Neural cell (in vitro differentiated cells): Measurements from ENCODE around the gene KLHDC9. TPM values are rescaled to one million over a fixed set of nuclear protein-coding genes. Genes with fewer than 3 reads are reported as not detected.
A peak's percentile ranks its signal among the peaks of the same experiment; 100 is the strongest.

ENCODE experiments used
- H2AFZ ChIP-seq: fragments of 200-600, 300-800 bp; sonication (generic), shearing (Covaris generic); 2 replicates; pipeline ENCODE4 v1.6.0; 2014; ENCODE audit warnings: low read depth, mild to moderate bottlenecking, antibody characterized with exemption, low read length, moderate library complexity
- H3F3A ChIP-seq: fragments of 200-600 bp; shearing (Covaris generic); 2 replicates; pipeline ENCODE4 v1.6.1; 2016; ENCODE audit warnings: mild to moderate bottlenecking, moderate library complexity, mixed read lengths, antibody characterized with exemption, low read length; ENCODE audit not compliant: insufficient read depth, poor library complexity, severe bottlenecking
- H3K27ac ChIP-seq: fragments of 200-600, 300-800 bp; sonication (generic), shearing (Covaris generic); 2 replicates; pipeline ENCODE4 v1.5.1; 2014; ENCODE audit warnings: mild to moderate bottlenecking, low read length, moderate library complexity
- H3K27me3 ChIP-seq: fragments of 300-800, 200-600 bp; sonication (generic), shearing (Covaris generic); 2 replicates; pipeline ENCODE4 v1.6.0; 2014; ENCODE audit warnings: mild to moderate bottlenecking, low read depth, low read length, moderate library complexity; ENCODE audit not compliant: insufficient read depth
- H3K36me3 ChIP-seq: fragments of 300-800, 200-600 bp; sonication (generic), shearing (Covaris generic); 2 replicates; pipeline ENCODE4 v1.5.1; 2014; ENCODE audit warnings: mild to moderate bottlenecking, antibody characterized with exemption, low read length, moderate library complexity; ENCODE audit not compliant: insufficient read depth
- H3K4me2 ChIP-seq: fragments of 300-800, 200-600 bp; sonication (generic), shearing (Covaris generic); 2 replicates; pipeline ENCODE4 v1.6.0; 2014; ENCODE audit warnings: mild to moderate bottlenecking, low read length
- H3K4me3 ChIP-seq: fragments of 300-800, 200-600 bp; sonication (generic), shearing (Covaris generic); 2 replicates; pipeline ENCODE4 v1.5.1; 2014; ENCODE audit warnings: mild to moderate bottlenecking, low read length, moderate library complexity
- H3K79me2 ChIP-seq: fragments of 200-600 bp; shearing (Covaris generic); replicated peaks from 2 replicates; pipeline ENCODE4 v1.6.0; 2014; ENCODE audit warnings: mild to moderate bottlenecking, low read length, moderate library complexity; ENCODE audit not compliant: insufficient read depth
- H3K9ac ChIP-seq: fragments of 300-800, 200-600 bp; sonication (generic), shearing (Covaris generic); 2 replicates; pipeline ENCODE4 v1.6.1; 2016; ENCODE audit warnings: mild to moderate bottlenecking, low read length, mixed read lengths
- H3K9me2 ChIP-seq: fragments of 200-600 bp; shearing (Covaris generic); 2 replicates; pipeline ENCODE4 v1.6.1; 2016; ENCODE audit warnings: mild to moderate bottlenecking, low read length, mixed read lengths; ENCODE audit not compliant: insufficient read depth
- H3K9me3 ChIP-seq: fragments of 200-600, 300-800 bp; sonication (generic), shearing (Covaris generic); 2 replicates; pipeline ENCODE4 v1.6.1; 2016; ENCODE audit warnings: mild to moderate bottlenecking, mixed run types, low read length, moderate library complexity, mixed read lengths
- H4K20me1 ChIP-seq: fragments of 200-600 bp; shearing (Covaris generic); 2 replicates; pipeline ENCODE4 v1.6.1; 2016; ENCODE audit warnings: mild to moderate bottlenecking, mixed run types; ENCODE audit not compliant: insufficient read depth
- EP300 ChIP-seq: fragments of 450-650 bp; conservative IDR thresholded peaks from 2 replicates; pipeline ENCODE4 v1.6.1; 2014; ENCODE audit warnings: antibody characterized with exemption, mild to moderate bottlenecking, moderate library complexity; ENCODE audit not compliant: poor library complexity, severe bottlenecking
- EZH2 ChIP-seq: fragments of 200-600, 300-800 bp; shearing (Covaris generic), sonication (generic); IDR thresholded peaks from 2 replicates; pipeline ENCODE4 v1.6.1; 2014; ENCODE audit warnings: antibody characterized with exemption, low read length, borderline replicate concordance, mild to moderate bottlenecking; ENCODE audit not compliant: insufficient read depth, poor library complexity, severe bottlenecking
- MXI1 ChIP-seq: fragments of 450-650 bp; conservative IDR thresholded peaks from 2 replicates; pipeline ENCODE4 v1.6.1; 2014; ENCODE audit warnings: antibody characterized with exemption, mild to moderate bottlenecking; ENCODE audit not compliant: poor library complexity, severe bottlenecking
- POLR2AphosphoS5 ChIP-seq: IDR thresholded peaks from 2 replicates; pipeline ENCODE4 v1.6.1; 2012
- RAD21 ChIP-seq: fragments of 450-650 bp; conservative IDR thresholded peaks from 2 replicates; pipeline ENCODE4 v1.6.1; 2014; ENCODE audit warnings: antibody characterized with exemption, mild to moderate bottlenecking, moderate library complexity
- REST ChIP-seq: IDR thresholded peaks from 2 replicates; pipeline ENCODE4 v1.6.1; 2012; ENCODE audit warnings: borderline replicate concordance
- SMC3 ChIP-seq: fragments of 450-650 bp; conservative IDR thresholded peaks from 2 replicates; pipeline ENCODE4 v1.6.1; 2014; ENCODE audit warnings: antibody characterized with exemption, mild to moderate bottlenecking, moderate library complexity; ENCODE audit not compliant: poor library complexity
- TAF1 ChIP-seq: IDR thresholded peaks from 2 replicates; pipeline ENCODE4 v1.6.1; 2012; ENCODE audit warnings: low read depth
- polyA plus RNA-seq: library from polyadenylated mRNA; depleted of rRNA; stranded (reverse); fragments of >200 nt; gene quantifications from 2 replicates; pipeline ENCODE4 v1.2.3, GENCODE V29; 2014
- TF ChIP-seq, protein P1 (sequence below): fragments of 450-650 bp; IDR thresholded peaks from 2 replicates; pipeline ENCODE4 v1.5.1; 2014; ENCODE audit warnings: antibody characterized with exemption, mild to moderate bottlenecking, moderate library complexity; ENCODE audit not compliant: poor library complexity, severe bottlenecking

Gene KLHDC9
- polyA plus RNA-seq, 1 donor from 2014 or later, result 78.1 TPM

DNA sequence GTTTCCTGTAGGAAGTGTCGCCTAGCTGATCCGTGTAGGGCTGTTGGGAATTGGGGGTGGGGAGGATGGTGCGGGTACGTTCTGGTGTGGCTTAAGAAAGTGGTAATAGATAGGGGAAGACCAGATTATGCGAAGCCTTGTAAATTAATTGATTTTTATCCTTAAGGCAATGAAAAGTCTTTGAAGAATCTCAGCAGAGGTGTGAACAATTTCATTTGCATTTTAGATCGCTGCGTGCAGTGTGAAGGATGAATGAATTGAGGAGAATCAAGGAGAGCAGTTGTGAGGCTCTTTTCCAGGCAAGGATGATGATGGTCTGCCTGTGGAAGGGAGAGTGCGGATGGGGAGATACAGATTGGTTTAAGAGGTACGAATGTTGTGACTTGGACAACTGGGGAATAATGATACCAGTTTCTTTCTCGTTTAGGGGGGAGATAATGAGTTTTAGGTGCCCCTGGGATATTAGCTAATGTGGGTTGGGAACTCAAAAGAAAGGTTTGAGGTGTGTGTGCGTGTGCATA, 35.1 kb downstream of the KLHDC9 start:
- H3K9ac ChIP-seq, result peak overlapping the region; percentile 81
- peaks cover 25% of the 10 kb centered on the region for H3K79me2 ChIP-seq
- H3K36me3 ChIP-seq, result no peaks in the 10 kb centered on the region

DNA sequence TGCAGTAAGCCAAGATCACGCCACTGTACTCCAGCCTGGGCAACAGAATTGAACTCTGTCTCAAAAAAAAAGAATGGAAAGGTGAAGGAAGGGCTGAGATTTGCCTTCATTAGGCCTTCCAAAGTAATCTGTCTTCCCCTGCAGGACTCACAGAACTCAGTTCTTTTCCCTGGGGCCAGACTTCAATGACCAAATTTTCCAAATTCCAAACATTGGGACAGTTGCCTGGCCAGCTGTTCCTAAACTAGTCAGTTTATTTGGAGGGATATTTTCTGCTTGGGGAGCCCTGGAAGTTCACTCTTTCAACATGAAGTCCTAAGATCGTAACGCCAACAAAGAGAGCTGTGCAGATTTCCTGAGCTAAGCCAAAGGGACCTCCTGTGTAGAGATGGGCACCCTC, 39.7 kb downstream of the KLHDC9 start:
- no peak overlapping the region for H3K4me2 ChIP-seq
- TF ChIP-seq TAF1 (no peak), EZH2 (no peak), SMC3 (no peak), REST (no peak), MXI1 (no peak), EP300 (no peak), RAD21 (no peak), POLR2AphosphoS5 (no peak)
- TF ChIP-seq, protein P1, sequence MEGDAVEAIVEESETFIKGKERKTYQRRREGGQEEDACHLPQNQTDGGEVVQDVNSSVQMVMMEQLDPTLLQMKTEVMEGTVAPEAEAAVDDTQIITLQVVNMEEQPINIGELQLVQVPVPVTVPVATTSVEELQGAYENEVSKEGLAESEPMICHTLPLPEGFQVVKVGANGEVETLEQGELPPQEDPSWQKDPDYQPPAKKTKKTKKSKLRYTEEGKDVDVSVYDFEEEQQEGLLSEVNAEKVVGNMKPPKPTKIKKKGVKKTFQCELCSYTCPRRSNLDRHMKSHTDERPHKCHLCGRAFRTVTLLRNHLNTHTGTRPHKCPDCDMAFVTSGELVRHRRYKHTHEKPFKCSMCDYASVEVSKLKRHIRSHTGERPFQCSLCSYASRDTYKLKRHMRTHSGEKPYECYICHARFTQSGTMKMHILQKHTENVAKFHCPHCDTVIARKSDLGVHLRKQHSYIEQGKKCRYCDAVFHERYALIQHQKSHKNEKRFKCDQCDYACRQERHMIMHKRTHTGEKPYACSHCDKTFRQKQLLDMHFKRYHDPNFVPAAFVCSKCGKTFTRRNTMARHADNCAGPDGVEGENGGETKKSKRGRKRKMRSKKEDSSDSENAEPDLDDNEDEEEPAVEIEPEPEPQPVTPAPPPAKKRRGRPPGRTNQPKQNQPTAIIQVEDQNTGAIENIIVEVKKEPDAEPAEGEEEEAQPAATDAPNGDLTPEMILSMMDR, result no peak
- H3K36me3 ChIP-seq, result no peaks in the 10 kb centered on the region
- H4K20me1 ChIP-seq, result no peaks in the 10 kb centered on the region
- H3K9ac ChIP-seq, result no peak overlapping the region
- H3K9me2 ChIP-seq, result no peaks in the 10 kb centered on the region
- H3K9me3 ChIP-seq, result no peaks in the 10 kb centered on the region
- no peaks in the 10 kb centered on the region for H3F3A ChIP-seq
- no peak overlapping the region for H3K27ac ChIP-seq
- no peak overlapping the region for H3K4me3 ChIP-seq
- H3K79me2 ChIP-seq, result no peaks in the 10 kb centered on the region
- H2AFZ ChIP-seq, result no peak overlapping the region
- no peaks in the 10 kb centered on the region for H3K27me3 ChIP-seq

More for the DNA sequence above, 35.1 kb downstream of the KLHDC9 start:
- H2AFZ ChIP-seq, result peak overlapping the region; percentile 65
- no peaks in the 10 kb centered on the region for H4K20me1 ChIP-seq
- no peaks in the 10 kb centered on the region for H3K27me3 ChIP-seq
- H3K4me2 ChIP-seq, result peak overlapping the region; percentile 79
- no peaks in the 10 kb centered on the region for H3F3A ChIP-seq
- peak; percentile 56 for TF ChIP-seq TAF1
- no peak for TF ChIP-seq MXI1
- peak; percentile 40 for TF ChIP-seq SMC3
- TF ChIP-seq, protein P1, result no peak
- peak; percentile 12 for TF ChIP-seq REST
- peak; percentile 84 for TF ChIP-seq POLR2AphosphoS5
- TF ChIP-seq RAD21, result peak; percentile 30
- H3K27ac ChIP-seq, result peak overlapping the region; percentile 95
- H3K9me3 ChIP-seq, result no peaks in the 10 kb centered on the region
- H3K9me2 ChIP-seq, result no peaks in the 10 kb centered on the region
- peak overlapping the region; percentile 73 for H3K4me3 ChIP-seq
